Frontal cortex (tissue), 4 donors: ENCODE measurements around the gene VGLL4. TPM values are rescaled to one million over a fixed set of nuclear protein-coding genes. Genes with fewer than 3 reads are reported as not detected.
"Not testable (repeated sequence)": the region's sequence is repeated elsewhere in the genome, so short reads cannot be mapped to it uniquely, and the experiment has no call there.

Source experiments
- DNase-seq, 2 donors: peaks; one replicate each; pipeline ENCODE4 v3.0.0; 2012; ENCODE audit warnings: low spot score in 2 of 2
- FAIRE-seq: peaks from 2 replicates; lab custom pipeline; 2012; peaks lifted over from hg19 to GRCh38; lab: Jason Lieb, UNC
- total RNA-seq: library from RNA; depleted of rRNA; stranded (reverse); fragments of >200 nt; gene quantifications from one replicate; pipeline ENCODE4 v1.2.3, GENCODE V29; 2014
- donor health status: control.
- donor health status: control.
- donor health status: control.

Gene VGLL4, protein sequence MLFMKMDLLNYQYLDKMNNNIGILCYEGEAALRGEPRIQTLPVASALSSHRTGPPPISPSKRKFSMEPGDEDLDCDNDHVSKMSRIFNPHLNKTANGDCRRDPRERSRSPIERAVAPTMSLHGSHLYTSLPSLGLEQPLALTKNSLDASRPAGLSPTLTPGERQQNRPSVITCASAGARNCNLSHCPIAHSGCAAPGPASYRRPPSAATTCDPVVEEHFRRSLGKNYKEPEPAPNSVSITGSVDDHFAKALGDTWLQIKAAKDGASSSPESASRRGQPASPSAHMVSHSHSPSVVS
- total RNA-seq, result 83.2 TPM

GRCh38 chr3:11643605-11644087, at the start of gene VGLL4:
Gene VGLL4, minus strand, starts transcription at chr3:11643915. Its CDS starts 397 bp downstream, at chr3:11643518.
- no peak for FAIRE-seq
- peak; percentile 55 to 72 for DNase-seq

DNA sequence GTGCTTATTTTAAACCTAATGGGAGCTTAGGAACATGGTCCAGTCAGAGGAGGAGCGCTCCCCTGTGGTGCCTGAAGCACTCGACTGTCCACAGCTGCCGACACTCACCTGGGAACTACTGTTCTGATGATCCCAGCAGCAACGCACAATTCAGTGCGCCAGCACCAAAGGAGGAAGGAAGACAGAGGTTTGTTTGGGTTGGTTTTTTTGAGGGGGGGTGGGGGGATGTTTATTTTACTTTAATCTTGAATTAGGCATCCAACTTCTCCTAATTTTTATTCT, 48.8 kb upstream of the VGLL4 start:
- DNase-seq (no peak), FAIRE-seq (no peak)

DNA sequence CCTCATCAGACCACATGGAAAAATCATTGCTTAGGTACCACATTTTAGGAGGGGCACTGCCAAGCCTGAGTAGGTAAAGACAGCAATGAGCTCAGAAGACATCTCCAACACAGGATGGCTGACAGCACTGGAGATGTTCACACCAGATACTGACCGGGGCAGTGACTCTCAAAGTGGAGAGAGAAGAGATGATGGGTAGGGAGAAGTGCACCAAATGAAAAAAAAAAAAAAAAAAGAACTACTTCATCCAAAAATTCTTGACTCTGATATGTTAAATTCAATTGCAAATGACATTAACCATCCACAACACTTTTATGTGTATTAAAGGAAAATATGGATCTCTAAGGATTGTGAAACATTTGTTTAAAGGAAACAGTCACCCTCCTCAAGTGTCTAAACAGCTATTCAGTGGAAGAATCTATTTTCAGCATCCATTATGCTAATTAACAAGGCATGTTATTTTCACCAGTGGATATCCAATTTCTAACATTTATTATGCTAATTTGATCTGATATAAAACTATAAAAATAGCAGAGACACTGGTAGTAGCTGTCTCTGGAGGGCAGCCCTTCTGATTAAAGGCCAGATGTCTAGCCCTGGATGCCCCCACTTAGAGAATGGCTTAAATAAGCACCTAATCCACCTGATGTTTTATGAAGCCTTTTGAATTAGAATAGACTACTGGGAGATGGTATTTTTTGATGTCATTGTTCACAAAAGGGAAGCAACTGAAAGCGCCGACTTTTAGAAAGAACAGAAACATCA, 48.2 kb upstream of the VGLL4 start:
- FAIRE-seq, result no peak
- DNase-seq, result no peak

- no peak for FAIRE-seq
- no peak for DNase-seq
Measured at GRCh38 chr3:11690863-11691766, 47.4 kb upstream of the VGLL4 start.

GRCh38 chr3:11689749-11690148, 46.0 kb upstream of the VGLL4 start:
- no peak for FAIRE-seq
- no peak for DNase-seq

- not testable (repeated sequence) for FAIRE-seq, DNase-seq
Measured at GRCh38 chr3:11684980-11685379, 41.3 kb upstream of the VGLL4 start.

- DNase-seq (no peak), FAIRE-seq (no peak)
Measured at GRCh38 chr3:11680509-11680908, 36.8 kb upstream of the VGLL4 start.

DNA sequence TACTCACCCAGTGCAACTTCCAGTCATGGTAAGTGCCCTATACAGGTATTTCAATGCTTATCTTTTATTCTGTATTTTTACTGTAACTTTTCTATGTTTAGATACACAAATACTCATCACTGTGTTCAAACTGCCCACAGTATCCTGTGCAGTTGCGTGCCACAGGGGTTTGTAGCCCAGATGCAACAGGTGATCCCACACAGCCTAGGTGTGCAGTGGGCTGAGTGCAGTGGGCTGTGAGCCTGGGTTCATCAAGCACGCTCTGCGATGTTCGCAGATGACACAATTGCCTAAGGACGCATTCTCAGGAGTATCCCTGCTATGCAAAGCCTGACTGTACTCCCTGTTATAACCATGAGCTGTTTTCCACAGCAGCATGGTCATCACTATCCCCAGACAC, 36.2 kb upstream of the VGLL4 start:
- FAIRE-seq (no peak), DNase-seq (no peak)

GRCh38 chr3:11672363-11672762, 28.6 kb upstream of the VGLL4 start:
- no peak for DNase-seq
- FAIRE-seq, result no peak

GRCh38 chr3:11671648-11672100, 28.0 kb upstream of the VGLL4 start:
- DNase-seq, result no peak

DNA sequence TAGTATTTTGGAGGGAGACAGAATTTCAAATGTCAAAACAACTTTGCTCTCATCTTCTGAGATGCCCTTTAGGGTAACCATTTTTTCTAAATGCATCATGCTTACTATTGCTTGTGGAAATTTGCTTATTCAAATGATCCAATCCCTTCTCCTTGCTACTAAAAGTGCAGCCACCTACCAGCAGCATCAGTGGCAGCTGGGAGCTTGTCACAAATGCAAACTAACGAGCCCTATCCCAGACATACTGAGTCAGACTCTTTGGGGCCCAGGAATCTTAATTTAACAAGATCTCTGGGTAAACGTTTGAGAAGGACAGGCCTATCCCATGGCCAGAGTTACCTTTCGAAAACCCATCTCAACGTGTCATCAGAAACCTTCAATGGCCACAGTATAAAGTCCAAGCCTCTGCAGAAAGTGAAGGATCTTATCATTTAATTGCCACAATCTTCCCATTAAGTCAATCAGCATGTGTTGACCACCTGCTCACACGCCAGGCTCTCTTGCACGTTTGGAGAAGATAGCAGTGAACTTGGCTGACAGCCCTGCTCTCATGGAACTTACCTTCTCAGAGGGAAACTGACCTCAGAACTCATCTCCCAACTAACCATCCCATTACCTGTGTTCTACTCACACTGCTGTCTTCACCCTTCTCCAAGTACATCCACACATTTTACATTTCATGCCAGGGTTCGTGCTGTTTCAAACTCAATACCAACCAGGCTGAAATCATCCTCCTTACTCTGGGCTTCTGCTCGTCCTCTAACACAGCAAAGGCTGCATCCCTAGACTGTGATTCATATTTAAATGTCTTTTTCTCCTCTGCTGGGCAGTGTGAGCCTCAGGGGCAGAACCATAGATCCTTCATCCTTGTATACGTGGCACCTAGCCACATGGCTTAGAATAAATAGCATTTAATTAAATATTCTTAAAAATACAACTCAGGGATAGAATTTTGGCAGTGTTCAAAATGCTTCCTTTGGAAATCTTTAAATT, 24.8 kb upstream of the VGLL4 start:
- FAIRE-seq (no peak), DNase-seq (no peak)

More at GRCh38 chr3:11671648-11672100, 28.0 kb upstream of the VGLL4 start:
- FAIRE-seq, result no peak

- DNase-seq (no peak), FAIRE-seq (no peak)
Measured at GRCh38 chr3:11665331-11665730, 21.6 kb upstream of the VGLL4 start.

DNA sequence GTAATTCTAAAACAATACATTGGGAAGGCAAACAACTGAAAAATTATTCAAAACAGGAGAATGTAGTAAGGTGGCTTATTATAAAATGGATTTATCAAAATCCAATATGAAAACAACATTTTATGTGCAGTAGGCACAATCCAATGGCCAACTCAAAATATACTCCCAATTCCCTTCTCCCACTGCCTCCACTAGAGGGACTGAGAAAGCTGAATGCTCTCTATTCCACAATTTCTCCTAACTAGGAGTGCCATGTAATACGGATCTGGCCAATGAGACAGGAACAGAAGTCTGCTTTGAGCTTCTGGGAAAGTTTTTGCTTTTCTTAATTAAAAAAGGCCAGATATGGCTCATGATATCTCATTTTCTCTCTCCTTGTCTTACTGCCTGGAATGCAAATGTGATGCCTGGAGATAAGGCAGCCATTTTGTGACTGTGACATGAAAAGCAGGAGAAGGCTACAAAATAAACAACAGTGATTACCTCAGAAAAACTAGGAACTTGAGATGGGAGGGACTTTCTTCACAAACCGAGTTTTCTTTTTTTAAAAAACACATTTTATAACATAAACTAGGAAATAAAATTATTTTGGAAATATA, 18.8 kb upstream of the VGLL4 start:
- no peak for DNase-seq

GRCh38 chr3:11661827-11662226, 18.1 kb upstream of the VGLL4 start:
- no peak for FAIRE-seq
- no peak for DNase-seq

More for the DNA sequence above, 18.8 kb upstream of the VGLL4 start:
- FAIRE-seq, result no peak

DNA sequence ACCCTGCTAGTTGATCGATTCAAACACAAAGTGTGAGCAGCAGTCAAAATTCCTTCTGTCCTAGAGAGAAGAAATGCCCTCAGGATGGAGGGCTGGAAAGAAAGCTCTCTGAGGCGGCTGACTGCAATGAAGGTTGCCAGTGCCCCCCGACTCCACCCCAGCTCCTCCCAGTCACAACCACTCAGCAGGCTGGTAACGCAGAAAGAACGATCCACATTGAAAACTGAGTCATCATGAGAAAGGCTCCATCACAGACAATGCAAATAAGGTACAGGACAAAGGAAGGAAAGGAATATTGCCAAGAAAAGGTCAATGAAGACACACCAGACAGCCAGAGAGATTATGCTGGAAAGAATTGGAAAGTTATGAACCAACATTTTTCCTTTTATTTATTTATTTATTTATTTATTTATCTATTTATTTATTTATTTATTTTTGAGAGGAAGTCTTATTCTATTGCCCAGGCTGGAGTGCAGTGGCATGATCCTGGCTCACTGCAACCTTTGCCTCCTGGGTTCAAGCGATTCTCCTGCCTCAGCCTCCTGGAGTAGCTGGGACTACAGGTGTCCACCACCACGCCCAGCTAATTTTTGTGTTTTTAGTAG, 17.4 kb upstream of the VGLL4 start:
- DNase-seq, result no peak
- no peak for FAIRE-seq

GRCh38 chr3:11660242-11660641, 16.5 kb upstream of the VGLL4 start:
- FAIRE-seq, result no peak
- DNase-seq, result no peak

DNA sequence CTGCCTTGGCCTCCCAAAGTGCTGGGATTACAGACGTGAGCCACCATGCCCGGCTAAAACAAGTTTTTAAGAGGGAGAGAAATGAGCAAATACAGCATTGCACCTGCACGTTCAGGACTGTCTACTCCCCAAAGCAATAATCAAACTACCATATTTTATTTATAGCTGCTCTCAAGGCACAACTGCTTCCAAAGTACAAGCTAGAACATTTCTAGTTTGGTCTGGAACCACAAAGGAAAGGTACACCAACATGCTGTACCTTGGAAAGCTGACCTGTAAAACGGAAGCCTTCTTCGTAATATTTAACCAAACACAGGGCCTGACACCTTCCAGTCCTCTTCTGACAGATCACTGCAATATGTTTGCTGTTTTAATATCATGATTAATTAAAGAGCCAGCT, 14.5 kb upstream of the VGLL4 start:
- no peak for DNase-seq
- FAIRE-seq, result no peak

DNA sequence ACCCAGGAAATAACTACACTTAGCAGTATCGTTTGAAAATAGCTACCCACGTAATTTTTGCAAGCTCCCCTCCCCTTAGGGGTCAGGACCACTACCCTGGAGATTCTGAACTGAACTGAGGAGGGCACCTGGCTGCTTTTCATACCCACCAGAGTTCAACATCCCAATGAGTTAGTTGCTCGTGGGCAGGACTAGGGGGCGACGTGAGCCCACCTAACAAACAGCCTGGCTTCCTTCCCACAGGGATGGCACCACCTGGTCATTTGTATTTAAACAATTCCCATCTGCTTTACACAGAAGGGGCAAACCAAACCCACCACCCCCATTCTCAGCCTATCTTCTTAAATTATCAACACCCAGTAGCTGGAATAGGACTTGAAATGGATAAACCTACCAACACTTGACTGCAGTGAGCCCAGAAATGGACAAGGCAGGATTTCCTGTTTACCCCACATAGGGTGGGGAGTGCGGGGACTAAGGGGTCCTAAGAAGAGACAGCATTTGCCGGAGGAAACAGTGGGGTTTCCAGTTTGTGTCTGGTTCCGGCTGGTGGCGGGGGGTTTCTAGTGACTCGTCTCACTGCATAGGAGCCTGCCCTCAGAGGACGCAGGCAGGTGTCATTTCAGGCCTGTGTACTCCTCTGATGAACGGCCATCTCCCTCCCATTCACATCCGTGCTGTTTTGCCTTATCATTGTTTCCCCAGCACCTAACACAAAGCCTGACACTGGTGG, 11.6 kb upstream of the VGLL4 start:
- FAIRE-seq (no peak), DNase-seq (no peak)
